Activated CD4-positive, alpha-beta T cell treated with anti-CD3 and anti-CD28 coated beads, Interleukin-2, amount 10 ng/mL, durations not matched to agents 7 days and 5 days (primary cell): Measurements from ENCODE around the gene OR13D1. TPM values are rescaled to one million over a fixed set of nuclear protein-coding genes. Genes with fewer than 3 reads are reported as not detected.
A peak's percentile ranks its signal among the peaks of the same experiment; 100 is the strongest.
"Not testable (repeated sequence)": the region's sequence is repeated elsewhere in the genome, so short reads cannot be mapped to it uniquely, and the experiment has no call there.

Experiments used
- CTCF ChIA-PET: fragments of 350-600 bp; sonication (Branson Sonifier 250); formaldehyde crosslinking; loops from one replicate; lab custom pipeline; 2021; ENCODE audit warnings: antibody characterized with exemption; lab: Charles Lee
- POLR2A ChIA-PET: fragments of 350-600 bp; sonication (Branson Sonifier 250); formaldehyde crosslinking; loops from one replicate; lab custom pipeline; 2021; ENCODE audit warnings: antibody characterized with exemption; lab: Charles Lee
- DNase-seq: peaks from one replicate; pipeline ENCODE4 v3.0.0-alpha.2; 2020
- H3K27ac Mint-ChIP-seq: one replicate; pipeline ENCODE4 v1.8.0; 2021; ENCODE audit warnings: mild to moderate bottlenecking, moderate library complexity, mixed read lengths
- H3K27me3 Mint-ChIP-seq: one replicate; pipeline ENCODE4 v1.8.0; 2021; ENCODE audit warnings: mixed read lengths
- H3K36me3 Mint-ChIP-seq: one replicate; pipeline ENCODE4 v1.8.0; 2021; ENCODE audit warnings: low read depth, mixed read lengths
- H3K4me1 Mint-ChIP-seq: one replicate; pipeline ENCODE4 v1.8.0; 2021; ENCODE audit warnings: mixed read lengths
- H3K4me3 Mint-ChIP-seq: one replicate; pipeline ENCODE4 v1.8.0; 2021; ENCODE audit warnings: mild to moderate bottlenecking, moderate library complexity, mixed read lengths
- H3K9me3 Mint-ChIP-seq: one replicate; pipeline ENCODE4 v1.8.0; 2021; ENCODE audit warnings: mixed read lengths
- total RNA-seq, 2 experiments: library from RNA; stranded (reverse); gene quantifications; one replicate each; pipeline ENCODE4 v1.2.3, GENCODE V29; 2021

The OR13D1 gene
- not detected for total RNA-seq

- H3K9me3 Mint-ChIP-seq = no peaks in the 10 kb centered on the region
- ChIA-PET POLR2A (no interaction called here), CTCF (no interaction called here)
- no peaks in the 10 kb centered on the region for H3K27me3 Mint-ChIP-seq
- H3K4me3 Mint-ChIP-seq = no peak within 1 kb of the TSS
- no peaks in the 10 kb centered on the region for H3K36me3 Mint-ChIP-seq
- no peaks in the 10 kb centered on the region for H3K4me1 Mint-ChIP-seq
- no peak for DNase-seq
- H3K27ac Mint-ChIP-seq = no peak within 1 kb of the TSS
Measured at GRCh38 chr9:104694218-104694617, at the start of gene OR13D1. Gene OR13D1, plus strand, starts transcription at chr9:104694518. Its CDS starts 0 bp downstream, at chr9:104694518.

- H3K4me1 Mint-ChIP-seq = no peaks in the 10 kb centered on the region
- peaks cover under 1% of the 10 kb centered on the region for H3K9me3 Mint-ChIP-seq
- no peak overlapping the region for H3K27ac Mint-ChIP-seq
- CTCF ChIA-PET = no interaction called here
- no peak overlapping the region for H3K4me3 Mint-ChIP-seq
- no peaks in the 10 kb centered on the region for H3K36me3 Mint-ChIP-seq
- POLR2A ChIA-PET = no interaction called here
- DNase-seq = no peak
- no peaks in the 10 kb centered on the region for H3K27me3 Mint-ChIP-seq
Measured at GRCh38 chr9:104658496-104659195, 35.7 kb upstream of the OR13D1 start.

- no peak for DNase-seq
- POLR2A ChIA-PET = no interaction called here
- CTCF ChIA-PET = no interaction called here
- no peak overlapping the region for H3K27ac Mint-ChIP-seq
- no peaks in the 10 kb centered on the region for H3K9me3 Mint-ChIP-seq
- H3K36me3 Mint-ChIP-seq = no peaks in the 10 kb centered on the region
- H3K4me3 Mint-ChIP-seq = no peak overlapping the region
- H3K4me1 Mint-ChIP-seq = no peaks in the 10 kb centered on the region
- peaks cover 9% of the 10 kb centered on the region for H3K27me3 Mint-ChIP-seq
Measured at GRCh38 chr9:104675611-104676010, 18.7 kb upstream of the OR13D1 start.

- H3K36me3 Mint-ChIP-seq = no peaks in the 10 kb centered on the region
- peak; percentile 6 for DNase-seq
- no peak overlapping the region for H3K4me3 Mint-ChIP-seq
- no peaks in the 10 kb centered on the region for H3K9me3 Mint-ChIP-seq
- CTCF ChIA-PET = no interaction called here
- H3K4me1 Mint-ChIP-seq = peaks cover 6% of the 10 kb centered on the region
- H3K27ac Mint-ChIP-seq = no peak overlapping the region
- POLR2A ChIA-PET = no interaction called here
- peaks cover 5% of the 10 kb centered on the region for H3K27me3 Mint-ChIP-seq
Measured at GRCh38 chr9:104682642-104683041, 11.7 kb upstream of the OR13D1 start.

- no peak overlapping the region for H3K4me3 Mint-ChIP-seq
- peaks cover 6% of the 10 kb centered on the region for H3K4me1 Mint-ChIP-seq
- no peaks in the 10 kb centered on the region for H3K36me3 Mint-ChIP-seq
- no peak for DNase-seq
- no peaks in the 10 kb centered on the region for H3K27me3 Mint-ChIP-seq
- ChIA-PET CTCF (no interaction called here), POLR2A (no interaction called here)
- H3K9me3 Mint-ChIP-seq = no peaks in the 10 kb centered on the region
- no peak overlapping the region for H3K27ac Mint-ChIP-seq
Measured at GRCh38 chr9:104686081-104686480, 8.2 kb upstream of the OR13D1 start.

- Mint-ChIP-seq H3K4me3 (no peak overlapping the region), H3K9me3 (no peaks in the 10 kb centered on the region), H3K4me1 (no peaks in the 10 kb centered on the region), H3K27ac (no peak overlapping the region), H3K36me3 (no peaks in the 10 kb centered on the region), H3K27me3 (no peaks in the 10 kb centered on the region)
- ChIA-PET POLR2A (no interaction called here), CTCF (no interaction called here)
- no peak for DNase-seq
Measured at GRCh38 chr9:104700306-104700705, 6.0 kb downstream of the OR13D1 start.

- H3K36me3 Mint-ChIP-seq, POLR2A ChIA-PET: not testable (repeated sequence)
Measured at GRCh38 chr9:104708737-104709136, 14.4 kb downstream of the OR13D1 start.

GRCh38 chr9:104711604-104712003 is 17.3 kb downstream of the OR13D1 start:
- H3K9me3 Mint-ChIP-seq = peaks cover under 1% of the 10 kb centered on the region
- no peak overlapping the region for H3K27ac Mint-ChIP-seq
- CTCF ChIA-PET = no interaction called here
- no peaks in the 10 kb centered on the region for H3K36me3 Mint-ChIP-seq
- no peaks in the 10 kb centered on the region for H3K4me1 Mint-ChIP-seq
- H3K27me3 Mint-ChIP-seq = peaks cover 3% of the 10 kb centered on the region
- H3K4me3 Mint-ChIP-seq = no peak overlapping the region
- POLR2A ChIA-PET = no interaction called here
- DNase-seq = no peak

More at GRCh38 chr9:104708737-104709136, 14.4 kb downstream of the OR13D1 start:
- H3K4me3 Mint-ChIP-seq, DNase-seq, H3K27ac Mint-ChIP-seq, H3K27me3 Mint-ChIP-seq, H3K9me3 Mint-ChIP-seq, CTCF ChIA-PET, H3K4me1 Mint-ChIP-seq: not testable (repeated sequence)

GRCh38 chr9:104725014-104725413 is 30.7 kb downstream of the OR13D1 start:
- Mint-ChIP-seq H3K27ac (no peak overlapping the region), H3K4me1 (peaks cover 5% of the 10 kb centered on the region), H3K27me3 (no peaks in the 10 kb centered on the region), H3K36me3 (no peaks in the 10 kb centered on the region), H3K4me3 (no peak overlapping the region), H3K9me3 (no peaks in the 10 kb centered on the region)
- DNase-seq = no peak
- ChIA-PET CTCF (no interaction called here), POLR2A (no interaction called here)

- ChIA-PET CTCF (no interaction called here), POLR2A (no interaction called here)
- no peak overlapping the region for H3K4me3 Mint-ChIP-seq
- H3K36me3 Mint-ChIP-seq = no peaks in the 10 kb centered on the region
- H3K4me1 Mint-ChIP-seq = peaks cover 4% of the 10 kb centered on the region
- DNase-seq = no peak
- no peaks in the 10 kb centered on the region for H3K9me3 Mint-ChIP-seq
- H3K27ac Mint-ChIP-seq = no peak overlapping the region
- H3K27me3 Mint-ChIP-seq = no peaks in the 10 kb centered on the region
Measured at GRCh38 chr9:104738452-104738851, 44.1 kb downstream of the OR13D1 start.

- Mint-ChIP-seq H3K27me3 (no peaks in the 10 kb centered on the region), H3K9me3 (no peaks in the 10 kb centered on the region), H3K4me3 (no peak overlapping the region), H3K36me3 (no peaks in the 10 kb centered on the region), H3K27ac (no peak overlapping the region), H3K4me1 (peaks cover 4% of the 10 kb centered on the region)
- ChIA-PET CTCF (no interaction called here), POLR2A (no interaction called here)
- DNase-seq = no peak
Measured at GRCh38 chr9:104740621-104741020, 46.3 kb downstream of the OR13D1 start.

GRCh38 chr9:104743376-104743985 is 49.2 kb downstream of the OR13D1 start:
- POLR2A ChIA-PET = interaction anchor here (0.6 kb wide), 1 partner anchor 192 kb away, joined by 5 read pairs; no protein-coding TSS in a partner anchor
- Mint-ChIP-seq H3K4me1 (peaks cover 18% of the 10 kb centered on the region), H3K27ac (no peak overlapping the region), H3K4me3 (no peak overlapping the region), H3K9me3 (no peaks in the 10 kb centered on the region), H3K36me3 (no peaks in the 10 kb centered on the region), H3K27me3 (no peaks in the 10 kb centered on the region)
- CTCF ChIA-PET = interaction anchor here (1.0 kb wide), 1 partner anchor 91 kb away, joined by 3 read pairs; no protein-coding TSS in a partner anchor
- peak; percentile 60 for DNase-seq
